ENCODE results near the gene PDAP1. TPM values are rescaled to one million over a fixed set of nuclear protein-coding genes. Genes with fewer than 3 reads are reported as not detected.
A peak's percentile ranks its signal among the peaks of the same experiment; 100 is the strongest.

PDAP1 gene
- polyA plus RNA-seq, 1 of the 3 experiments (the other 2 are of a cell fraction) = 389 TPM

- H3K9me2 ChIP-seq = no peaks in the 10 kb centered on the region
- H3K36me3 ChIP-seq (replicated peaks in 1 of 2; ENCODE audit: control insufficient read depth in 1 of 2, insufficient read depth in 2 of 2, low read length in 1 of 2) = peaks cover 71 to 79% of the 10 kb centered on the region in 2 experiments
- no peak overlapping the region for H3K4me2 ChIP-seq
- no peaks in the 10 kb centered on the region for H3K9me3 ChIP-seq
- peaks cover 42% of the 10 kb centered on the region for H3K79me2 ChIP-seq (ENCODE audit: insufficient read depth)
- peak overlapping the region in 1 of 2 experiments; percentile 10; a peak in 1 of 4 replicates for H3K27ac ChIP-seq (ENCODE audit: low read depth in 2 of 2, low read length in 1 of 2)
- no peaks in the 10 kb centered on the region; a peak in 1 of 4 replicates for H3K4me1 ChIP-seq (ENCODE audit: control insufficient read depth in 1 of 2, insufficient read depth in 2 of 2, low read depth in 1 of 2, low read length in 1 of 2)
- H2AFZ ChIP-seq (ENCODE audit: low read depth) = no peak overlapping the region
- no peaks in the 10 kb centered on the region for H3K27me3 ChIP-seq (ENCODE audit: insufficient read depth)
- no peak for DNase-seq
- H3F3A ChIP-seq (replicated peaks; ENCODE audit: insufficient read depth) = peaks cover 9% of the 10 kb centered on the region
- WGBS (ENCODE audit: low lambda C conversion rate) = 80% methylated on average over 4 of the region's 4 CpGs
- TF ChIP-seq EP300 (IDR thresholded peaks at IDR 0.05; ENCODE audit: borderline replicate concordance in 1 of 2, low read depth in 1 of 2, low read length in 1 of 2) = no peak
- TF ChIP-seq RAD21 (IDR thresholded peaks at IDR 0.05; ENCODE audit: low read length) = no peak
- TF ChIP-seq, protein P1, sequence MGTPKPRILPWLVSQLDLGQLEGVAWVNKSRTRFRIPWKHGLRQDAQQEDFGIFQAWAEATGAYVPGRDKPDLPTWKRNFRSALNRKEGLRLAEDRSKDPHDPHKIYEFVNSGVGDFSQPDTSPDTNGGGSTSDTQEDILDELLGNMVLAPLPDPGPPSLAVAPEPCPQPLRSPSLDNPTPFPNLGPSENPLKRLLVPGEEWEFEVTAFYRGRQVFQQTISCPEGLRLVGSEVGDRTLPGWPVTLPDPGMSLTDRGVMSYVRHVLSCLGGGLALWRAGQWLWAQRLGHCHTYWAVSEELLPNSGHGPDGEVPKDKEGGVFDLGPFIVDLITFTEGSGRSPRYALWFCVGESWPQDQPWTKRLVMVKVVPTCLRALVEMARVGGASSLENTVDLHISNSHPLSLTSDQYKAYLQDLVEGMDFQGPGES (IDR thresholded peaks at IDR 0.05; ENCODE audit: low read depth, low read length) = no peak
- no peak for TF ChIP-seq SIN3A (IDR thresholded peaks at IDR 0.05; ENCODE audit: borderline replicate concordance, low read depth, low read length)
- TF ChIP-seq CTCF (IDR thresholded peaks at IDR 0.05) = no peak
- TF ChIP-seq REST (IDR thresholded peaks at IDR 0.05; ENCODE audit: low read depth, low read length) = no peak
- ChIA-PET POLR2A (no interaction called here), CTCF (interaction anchor here (0.9 kb wide), 1 partner anchor 19 kb away, joined by 3 read pairs; no protein-coding TSS in a partner anchor)
- H4K20me1 ChIP-seq (ENCODE audit: insufficient read depth) = peaks cover 8% of the 10 kb centered on the region; the same call in 1 of the 2 replicates
- H3K4me3 ChIP-seq (ENCODE audit: low read depth in 2 of 2, low read length in 1 of 2) = no peak overlapping the region
- no peak overlapping the region for H3K9ac ChIP-seq
Observed at GRCh38 chr7:99446096-99446495, 37.7 kb upstream of the PDAP1 start.

- POLR2A ChIA-PET = interaction anchor here (1.4 kb wide), 1 partner anchor 16 kb away, joined by 3 read pairs; no protein-coding TSS in a partner anchor
- no peak for DNase-seq
- no peak for TF ChIP-seq FOSL2 (IDR thresholded peaks at IDR 0.05; ENCODE audit: borderline replicate concordance, low read depth)
- no peak for TF ChIP-seq USF1 (IDR thresholded peaks at IDR 0.05; ENCODE audit: borderline replicate concordance, low read depth)
- TF ChIP-seq JUND (IDR thresholded peaks at IDR 0.05) = no peak
- TF ChIP-seq, protein P2, sequence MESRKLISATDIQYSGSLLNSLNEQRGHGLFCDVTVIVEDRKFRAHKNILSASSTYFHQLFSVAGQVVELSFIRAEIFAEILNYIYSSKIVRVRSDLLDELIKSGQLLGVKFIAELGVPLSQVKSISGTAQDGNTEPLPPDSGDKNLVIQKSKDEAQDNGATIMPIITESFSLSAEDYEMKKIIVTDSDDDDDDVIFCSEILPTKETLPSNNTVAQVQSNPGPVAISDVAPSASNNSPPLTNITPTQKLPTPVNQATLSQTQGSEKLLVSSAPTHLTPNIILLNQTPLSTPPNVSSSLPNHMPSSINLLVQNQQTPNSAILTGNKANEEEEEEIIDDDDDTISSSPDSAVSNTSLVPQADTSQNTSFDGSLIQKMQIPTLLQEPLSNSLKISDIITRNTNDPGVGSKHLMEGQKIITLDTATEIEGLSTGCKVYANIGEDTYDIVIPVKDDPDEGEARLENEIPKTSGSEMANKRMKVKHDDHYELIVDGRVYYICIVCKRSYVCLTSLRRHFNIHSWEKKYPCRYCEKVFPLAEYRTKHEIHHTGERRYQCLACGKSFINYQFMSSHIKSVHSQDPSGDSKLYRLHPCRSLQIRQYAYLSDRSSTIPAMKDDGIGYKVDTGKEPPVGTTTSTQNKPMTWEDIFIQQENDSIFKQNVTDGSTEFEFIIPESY (IDR thresholded peaks at IDR 0.05; ENCODE audit: borderline replicate concordance, low read depth) = no peak
- TF ChIP-seq GABPA (IDR thresholded peaks at IDR 0.05; ENCODE audit: low read depth) = no peak
- TF ChIP-seq, protein P1 (IDR thresholded peaks at IDR 0.05; ENCODE audit: low read depth, low read length) = no peak
- TF ChIP-seq POLR2AphosphoS5 (IDR thresholded peaks at IDR 0.05; ENCODE audit: low read depth, low read length) = no peak
- TF ChIP-seq TEAD4 (IDR thresholded peaks at IDR 0.05; ENCODE audit: borderline replicate concordance, insufficient read depth) = no peak
- no peak for TF ChIP-seq MXI1 (IDR thresholded peaks at IDR 0.05; ENCODE audit: low read depth, low read length)
Observed at GRCh38 chr7:99440195-99440594, 31.8 kb upstream of the PDAP1 start.

More at GRCh38 chr7:99440195-99440594, 31.8 kb upstream of the PDAP1 start:
- H2AFZ ChIP-seq (ENCODE audit: low read depth) = no peak overlapping the region
- WGBS (ENCODE audit: low lambda C conversion rate) = 92% methylated on average over 9 of the region's 9 CpGs
- peaks cover 11% of the 10 kb centered on the region for H4K20me1 ChIP-seq (ENCODE audit: insufficient read depth)
- H3K9me2 ChIP-seq = no peaks in the 10 kb centered on the region
- peak overlapping the region in 1 of 2 experiments; percentile 83; a peak in 1 of 4 replicates for H3K27ac ChIP-seq (ENCODE audit: low read depth in 2 of 2, low read length in 1 of 2)
- CTCF ChIA-PET = interaction anchor here (0.6 to 1.6 kb wide), 3 partner anchors 11 to 25 kb away, joined by 3 to 5 read pairs (median 4); partner anchors contain the start of gene ATP5MF
- no peaks in the 10 kb centered on the region for H3K27me3 ChIP-seq (ENCODE audit: insufficient read depth)
- peaks cover 79% of the 10 kb centered on the region for H3K79me2 ChIP-seq (ENCODE audit: insufficient read depth)
- no peaks in the 10 kb centered on the region for H3K9me3 ChIP-seq
- H3K9ac ChIP-seq = peak overlapping the region; percentile 79
- H3K4me1 ChIP-seq (ENCODE audit: control insufficient read depth in 1 of 2, insufficient read depth in 2 of 2, low read depth in 1 of 2, low read length in 1 of 2) = peaks cover 5 to 13% of the 10 kb centered on the region in 2 experiments; a peak in 1 of 4 replicates
- peak overlapping the region; percentile 89 for H3K4me2 ChIP-seq
- H3F3A ChIP-seq (replicated peaks; ENCODE audit: insufficient read depth) = peaks cover 3% of the 10 kb centered on the region
- H3K36me3 ChIP-seq (replicated peaks in 1 of 2; ENCODE audit: control insufficient read depth in 1 of 2, insufficient read depth in 2 of 2, low read length in 1 of 2) = peaks cover 19 to 40% of the 10 kb centered on the region in 2 experiments
- peak overlapping the region; percentile 65 to 91 for H3K4me3 ChIP-seq (ENCODE audit: low read depth in 2 of 2, low read length in 1 of 2)

All from SK-N-SH (cell line).